ENCODE measurements around the gene MTX1.

DNA sequence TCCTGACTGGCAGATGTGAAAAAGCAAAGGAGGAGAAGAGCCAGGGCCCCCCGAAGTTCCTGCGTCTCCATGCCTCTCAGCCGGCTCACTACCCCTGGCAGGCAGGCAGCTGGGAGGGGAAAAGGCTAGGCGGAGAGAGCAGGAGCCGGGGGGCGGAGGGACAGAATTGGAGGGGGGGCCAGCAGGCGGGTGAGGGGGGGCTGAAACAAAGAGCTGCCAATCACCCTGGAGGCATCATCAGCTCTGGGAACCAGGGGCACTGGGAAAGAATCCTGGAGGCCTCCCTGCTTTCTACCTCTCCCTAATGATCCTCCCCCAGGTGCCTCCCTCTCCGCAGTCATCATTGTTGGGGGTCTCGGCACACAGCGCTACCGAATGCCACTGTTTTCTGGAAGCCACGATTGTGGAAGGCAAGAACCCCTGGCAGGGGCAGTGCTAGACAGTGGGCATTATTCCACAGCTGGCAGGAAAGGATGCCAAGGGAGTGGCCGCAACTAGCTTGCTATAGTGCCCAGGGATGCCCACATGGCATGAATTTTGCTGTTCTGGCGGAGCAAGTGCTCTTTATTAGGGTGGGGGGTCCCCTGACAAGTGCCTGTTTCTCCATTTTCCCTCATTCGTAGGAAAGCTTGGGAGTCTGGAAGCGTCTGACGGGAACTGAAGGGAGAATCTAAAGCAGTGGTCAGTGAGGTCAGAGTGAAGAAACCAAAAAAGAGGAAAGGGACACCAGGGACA, 522 bp upstream of the MTX1 start, which contains the start of gene THBS3:
- TF ChIP-seq, protein P1, sequence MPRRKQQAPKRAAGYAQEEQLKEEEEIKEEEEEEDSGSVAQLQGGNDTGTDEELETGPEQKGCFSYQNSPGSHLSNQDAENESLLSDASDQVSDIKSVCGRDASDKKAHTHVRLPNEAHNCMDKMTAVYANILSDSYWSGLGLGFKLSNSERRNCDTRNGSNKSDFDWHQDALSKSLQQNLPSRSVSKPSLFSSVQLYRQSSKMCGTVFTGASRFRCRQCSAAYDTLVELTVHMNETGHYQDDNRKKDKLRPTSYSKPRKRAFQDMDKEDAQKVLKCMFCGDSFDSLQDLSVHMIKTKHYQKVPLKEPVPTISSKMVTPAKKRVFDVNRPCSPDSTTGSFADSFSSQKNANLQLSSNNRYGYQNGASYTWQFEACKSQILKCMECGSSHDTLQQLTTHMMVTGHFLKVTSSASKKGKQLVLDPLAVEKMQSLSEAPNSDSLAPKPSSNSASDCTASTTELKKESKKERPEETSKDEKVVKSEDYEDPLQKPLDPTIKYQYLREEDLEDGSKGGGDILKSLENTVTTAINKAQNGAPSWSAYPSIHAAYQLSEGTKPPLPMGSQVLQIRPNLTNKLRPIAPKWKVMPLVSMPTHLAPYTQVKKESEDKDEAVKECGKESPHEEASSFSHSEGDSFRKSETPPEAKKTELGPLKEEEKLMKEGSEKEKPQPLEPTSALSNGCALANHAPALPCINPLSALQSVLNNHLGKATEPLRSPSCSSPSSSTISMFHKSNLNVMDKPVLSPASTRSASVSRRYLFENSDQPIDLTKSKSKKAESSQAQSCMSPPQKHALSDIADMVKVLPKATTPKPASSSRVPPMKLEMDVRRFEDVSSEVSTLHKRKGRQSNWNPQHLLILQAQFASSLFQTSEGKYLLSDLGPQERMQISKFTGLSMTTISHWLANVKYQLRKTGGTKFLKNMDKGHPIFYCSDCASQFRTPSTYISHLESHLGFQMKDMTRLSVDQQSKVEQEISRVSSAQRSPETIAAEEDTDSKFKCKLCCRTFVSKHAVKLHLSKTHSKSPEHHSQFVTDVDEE (CRISPR knock-in tag; IDR thresholded peaks at IDR 0.05) = no peak
- TF ChIP-seq ARNTL (CRISPR knock-in tag; IDR thresholded peaks at IDR 0.05; ENCODE audit: borderline replicate concordance, low read depth) (no peak), ZNF70 (CRISPR knock-in tag; IDR thresholded peaks at IDR 0.05) (no peak), ZFP30 (CRISPR knock-in tag; IDR thresholded peaks at IDR 0.05) (no peak)
